ENCODE data around the gene RIPOR3. TPM values are rescaled to one million over a fixed set of nuclear protein-coding genes. Genes with fewer than 3 reads are reported as not detected.

RIPOR3 gene
- polyA plus RNA-seq, 3 donors from 2014 or later, result 0.41 to 1.2 (median 1.0) TPM

DNA sequence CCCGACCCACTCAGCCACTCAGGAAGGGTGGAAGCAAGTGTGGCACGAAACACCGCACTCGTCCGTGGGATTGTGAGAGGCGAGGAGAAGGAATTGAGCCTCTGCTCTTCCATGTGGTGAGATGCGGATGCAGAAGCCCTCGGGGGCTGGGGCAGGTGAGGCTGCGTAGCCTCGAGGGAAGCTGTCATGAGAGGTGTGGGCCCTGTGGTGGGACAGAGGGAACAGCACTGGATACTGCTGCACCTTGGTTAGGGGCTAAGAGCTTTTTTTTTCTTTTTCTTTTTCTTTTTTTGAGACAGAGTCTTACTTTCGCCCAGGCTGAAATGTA lies 94.7 kb downstream of the RIPOR3 start:
- no peak for DNase-seq
- Mint-ChIP-seq H3K4me1 (no peaks in the 10 kb centered on the region), H3K4me3 (no peak overlapping the region), H3K27me3 (ENCODE audit: low read depth in 3 of 3) (peaks cover 2 to 36% (median 5%) of the 10 kb centered on the region in 3 donors), H3K27ac (no peak overlapping the region), H3K36me3 (no peaks in the 10 kb centered on the region), H3K9me3 (no peaks in the 10 kb centered on the region)

DNA sequence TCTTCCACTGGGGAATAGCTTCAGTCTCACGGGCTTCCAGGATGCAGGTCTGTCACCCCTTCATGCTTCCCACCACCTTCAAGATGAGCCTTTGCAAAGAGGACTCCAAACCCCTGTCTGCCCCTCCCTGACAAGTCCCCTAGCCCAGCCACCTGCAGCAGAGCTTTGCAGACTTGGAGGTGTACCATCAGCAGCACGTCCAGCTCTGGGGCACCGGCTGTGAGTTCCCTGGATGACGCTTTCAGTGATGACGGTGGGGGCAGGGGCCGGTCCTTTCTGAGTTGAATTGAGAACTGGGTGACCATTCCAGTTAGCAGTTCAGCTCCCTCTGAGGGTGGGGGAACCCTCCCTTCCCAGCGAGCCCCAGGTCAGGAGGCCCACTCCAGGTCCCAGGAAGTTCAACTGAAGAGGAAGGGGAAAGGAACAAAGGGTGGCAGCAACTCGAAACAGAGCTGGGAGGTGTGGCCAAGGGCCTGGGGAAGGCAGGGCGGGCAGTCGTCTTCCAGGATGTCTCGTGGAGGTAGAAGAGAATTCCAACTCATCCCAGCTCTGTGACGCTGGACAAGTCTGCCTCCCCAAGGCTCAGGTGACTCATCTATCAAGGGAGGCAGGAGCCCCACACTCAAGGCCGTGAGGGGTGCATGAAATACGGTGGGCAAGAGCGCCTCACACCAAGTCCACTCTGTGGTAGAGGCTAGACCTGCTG lies 95.2 kb downstream of the RIPOR3 start:
- Mint-ChIP-seq H3K4me1 (no peaks in the 10 kb centered on the region), H3K9me3 (no peaks in the 10 kb centered on the region), H3K27ac (no peak overlapping the region), H3K27me3 (ENCODE audit: low read depth in 3 of 3) (peaks cover 2 to 35% (median 5%) of the 10 kb centered on the region in 3 donors), H3K4me3 (no peak overlapping the region), H3K36me3 (no peaks in the 10 kb centered on the region)
- DNase-seq, result no peak

DNA sequence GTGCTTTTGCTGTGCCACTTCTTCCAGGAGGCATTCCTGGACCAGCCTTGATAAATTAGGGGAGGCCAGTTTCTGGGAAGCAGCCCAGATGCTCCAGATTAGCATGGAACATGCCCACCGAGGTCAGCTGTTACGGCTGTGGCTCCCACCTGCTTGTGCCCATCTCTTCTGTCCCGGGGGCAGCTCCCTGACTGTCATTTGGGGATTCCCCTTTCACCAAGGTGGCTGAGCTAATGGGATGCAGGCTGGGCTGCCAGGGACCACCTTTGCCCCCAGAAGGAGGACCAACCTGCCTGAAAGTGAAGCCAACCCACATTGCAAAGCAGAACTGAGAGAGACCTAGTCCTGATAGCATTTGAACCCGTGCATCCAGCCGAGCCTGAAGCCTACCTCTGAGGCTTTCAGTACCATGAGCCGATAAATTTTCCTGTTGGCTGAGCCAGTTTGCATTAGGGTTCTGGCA lies 95.9 kb downstream of the RIPOR3 start:
- Mint-ChIP-seq H3K27ac (no peak overlapping the region), H3K9me3 (no peaks in the 10 kb centered on the region), H3K4me3 (no peak overlapping the region), H3K4me1 (no peaks in the 10 kb centered on the region), H3K27me3 (ENCODE audit: low read depth in 3 of 3) (peaks cover 3 to 28% (median 5%) of the 10 kb centered on the region in 3 donors), H3K36me3 (no peaks in the 10 kb centered on the region)
- no peak for DNase-seq

GRCh38 chr20:50594591-50595432 lies 96.5 kb downstream of the RIPOR3 start:
- H3K4me3 Mint-ChIP-seq, result no peak overlapping the region
- H3K9me3 Mint-ChIP-seq, result no peaks in the 10 kb centered on the region
- DNase-seq, result no peak
- peaks cover 3 to 26% (median 5%) of the 10 kb centered on the region in 3 donors for H3K27me3 Mint-ChIP-seq (ENCODE audit: low read depth in 3 of 3)
- H3K4me1 Mint-ChIP-seq, result no peaks in the 10 kb centered on the region
- no peak overlapping the region for H3K27ac Mint-ChIP-seq
- H3K36me3 Mint-ChIP-seq, result no peaks in the 10 kb centered on the region

DNA sequence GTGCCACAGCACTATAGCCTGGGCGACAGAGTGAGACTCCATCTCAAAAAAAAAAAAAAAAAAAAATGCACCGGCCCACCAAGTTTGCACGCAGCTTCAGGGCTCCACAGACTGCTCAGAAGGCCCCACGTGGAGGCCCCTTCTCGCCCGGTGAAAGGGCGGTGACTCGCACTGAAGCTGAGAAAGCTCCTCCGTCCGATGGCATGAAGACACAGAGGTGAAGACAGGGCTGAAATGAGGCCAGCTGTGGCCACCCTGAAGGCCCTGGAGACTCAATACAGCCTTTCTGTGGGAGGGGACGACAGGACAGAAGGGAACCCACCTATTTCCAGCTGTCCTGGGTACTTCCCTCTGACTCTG lies 97.1 kb downstream of the RIPOR3 start:
- Mint-ChIP-seq H3K36me3 (peaks cover 0 to 3% (median 0%) of the 10 kb centered on the region in 3 donors), H3K9me3 (no peaks in the 10 kb centered on the region), H3K27me3 (ENCODE audit: low read depth in 3 of 3) (peaks cover 3 to 21% (median 5%) of the 10 kb centered on the region in 3 donors), H3K27ac (peak overlapping the region in 1 of 6 donors; percentile 14), H3K4me1 (no peaks in the 10 kb centered on the region), H3K4me3 (no peak overlapping the region)
- no peak for DNase-seq

- DNase-seq, result no peak
- H3K4me3 Mint-ChIP-seq, result no peak overlapping the region
- H3K36me3 Mint-ChIP-seq, result peaks cover 0 to 8% (median 0%) of the 10 kb centered on the region in 3 donors
- no peaks in the 10 kb centered on the region for H3K9me3 Mint-ChIP-seq
- H3K27ac Mint-ChIP-seq, result no peak overlapping the region
- H3K27me3 Mint-ChIP-seq (ENCODE audit: low read depth in 3 of 3), result peaks cover 5 to 19% (median 7%) of the 10 kb centered on the region in 3 donors
- H3K4me1 Mint-ChIP-seq, result peaks cover 0 to 4% of the 10 kb centered on the region in 2 donors
These were observed 98.4 kb downstream of the RIPOR3 start for GRCh38 chr20:50593005-50593335.

GRCh38 chr20:50592282-50593004 lies 98.9 kb downstream of the RIPOR3 start:
- no peak overlapping the region for H3K4me3 Mint-ChIP-seq

DNA sequence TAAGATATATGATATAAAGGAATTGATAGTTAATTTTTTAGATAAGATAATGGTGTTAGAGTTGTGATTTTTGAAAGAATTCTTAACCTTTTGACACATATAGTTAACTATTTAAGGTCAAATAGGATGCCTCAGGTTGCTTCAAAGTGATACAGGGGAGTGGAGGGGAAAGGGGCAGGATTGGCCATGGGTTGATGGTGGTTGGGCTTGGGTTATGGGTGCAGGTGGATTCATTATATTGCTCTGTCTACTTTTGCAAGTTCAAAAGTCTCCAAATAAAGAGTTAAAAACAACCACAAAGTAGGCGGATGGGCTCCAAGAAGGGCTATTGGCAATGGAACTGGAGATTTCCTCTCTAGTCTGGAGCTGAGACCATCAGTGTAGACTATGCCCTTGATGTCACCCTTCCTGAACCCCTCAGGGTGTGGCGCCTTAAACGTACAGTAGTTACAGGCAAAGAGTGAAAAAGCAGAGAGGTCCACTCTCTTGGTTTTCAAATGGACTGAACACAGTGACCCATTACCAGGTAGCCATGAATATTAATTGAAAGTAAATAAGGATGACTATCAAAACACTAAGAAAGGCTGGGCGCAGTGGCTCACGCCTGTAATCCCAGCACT lies 100.0 kb downstream of the RIPOR3 start:
- peaks cover 0 to 4% of the 10 kb centered on the region in 2 donors for H3K4me1 Mint-ChIP-seq
- no peaks in the 10 kb centered on the region for H3K9me3 Mint-ChIP-seq
- peaks cover 7 to 15% (median 7%) of the 10 kb centered on the region in 3 donors for H3K27me3 Mint-ChIP-seq (ENCODE audit: low read depth in 3 of 3)
- DNase-seq, result no peak
- H3K36me3 Mint-ChIP-seq, result peaks cover 0 to 9% (median under 1%) of the 10 kb centered on the region in 3 donors
- no peak overlapping the region for H3K4me3 Mint-ChIP-seq
- H3K27ac Mint-ChIP-seq, result peak overlapping the region in 2 of 6 donors; percentile 13 to 50

More at GRCh38 chr20:50592282-50593004, 98.9 kb downstream of the RIPOR3 start:
- no peak for DNase-seq
- Mint-ChIP-seq H3K27ac (no peak overlapping the region), H3K4me1 (peaks cover 0 to 4% of the 10 kb centered on the region in 2 donors), H3K9me3 (no peaks in the 10 kb centered on the region), H3K36me3 (peaks cover 0 to 9% (median 0%) of the 10 kb centered on the region in 3 donors), H3K27me3 (ENCODE audit: low read depth in 3 of 3) (peaks cover 5 to 19% (median 7%) of the 10 kb centered on the region in 3 donors)

GRCh38 chr20:50590348-50590664 lies 101.0 kb downstream of the RIPOR3 start:
- H3K36me3 Mint-ChIP-seq, result peaks cover 0 to 9% (median 5%) of the 10 kb centered on the region in 3 donors
- no peak overlapping the region for H3K27ac Mint-ChIP-seq
- peaks cover 3 to 7% (median 6%) of the 10 kb centered on the region in 3 donors for H3K27me3 Mint-ChIP-seq (ENCODE audit: low read depth in 3 of 3)
- DNase-seq, result no peak
- no peaks in the 10 kb centered on the region for H3K9me3 Mint-ChIP-seq
- H3K4me1 Mint-ChIP-seq, result peaks cover 0 to 4% of the 10 kb centered on the region in 2 donors
- H3K4me3 Mint-ChIP-seq, result no peak overlapping the region

DNA sequence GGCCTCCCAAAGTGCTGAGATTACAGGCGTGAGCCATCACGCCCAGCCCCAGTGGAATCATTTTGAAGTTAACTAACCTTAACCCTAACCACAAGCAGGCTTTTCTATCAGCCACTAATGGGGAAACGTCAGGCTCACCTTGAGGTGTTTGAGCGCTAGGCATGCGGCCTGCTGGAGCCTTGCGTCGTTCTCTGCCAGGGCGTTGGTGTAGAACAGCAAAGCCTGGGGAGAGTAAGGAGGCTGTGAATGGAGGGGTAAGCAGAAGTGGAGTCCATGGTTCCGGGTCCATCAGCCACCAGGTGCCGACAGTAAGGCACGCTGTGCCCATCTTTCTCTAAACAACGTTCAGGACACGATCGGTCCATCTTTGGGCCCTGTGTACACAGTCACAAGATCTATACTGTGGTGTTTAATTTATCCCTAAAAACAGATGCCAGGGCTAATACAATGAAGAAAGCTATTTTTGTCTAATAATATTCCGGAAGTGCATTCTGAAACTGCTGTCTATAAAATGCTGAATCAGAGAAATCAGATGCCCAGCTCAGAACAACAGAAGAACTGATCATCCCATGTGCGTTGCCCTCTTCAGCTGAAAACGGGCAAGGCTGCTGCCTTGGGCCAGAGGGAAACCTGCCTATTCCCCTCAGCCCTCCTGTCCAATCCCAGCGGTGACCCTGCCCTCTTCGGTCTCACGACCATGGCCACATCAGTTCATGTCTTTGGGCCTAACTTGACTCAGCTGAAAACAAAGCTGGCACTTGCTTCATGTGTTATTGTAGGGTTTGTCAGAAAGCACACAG lies 101.6 kb downstream of the RIPOR3 start:
- Mint-ChIP-seq H3K36me3 (peaks cover 0 to 9% (median 5%) of the 10 kb centered on the region in 3 donors), H3K9me3 (no peaks in the 10 kb centered on the region), H3K27ac (peak overlapping the region in 1 of 6 donors; percentile 11), H3K4me1 (peaks cover 0 to 4% of the 10 kb centered on the region in 2 donors), H3K4me3 (no peak overlapping the region), H3K27me3 (ENCODE audit: low read depth in 3 of 3) (peaks cover 3 to 6% (median 6%) of the 10 kb centered on the region in 3 donors)
- DNase-seq, result no peak

- H3K9me3 Mint-ChIP-seq, result no peaks in the 10 kb centered on the region
- peak; percentile 51 to 60 (median 55) for DNase-seq
- H3K4me1 Mint-ChIP-seq, result peaks cover 0 to 4% of the 10 kb centered on the region in 2 donors
- H3K27ac Mint-ChIP-seq, result peak overlapping the region in 2 of 6 donors; percentile 17 to 42
- H3K27me3 Mint-ChIP-seq (ENCODE audit: low read depth in 3 of 3), result peaks cover 3 to 6% (median 6%) of the 10 kb centered on the region in 3 donors
- H3K4me3 Mint-ChIP-seq, result no peak overlapping the region
- H3K36me3 Mint-ChIP-seq, result peaks cover 0 to 13% (median 5%) of the 10 kb centered on the region in 3 donors
These were observed 103.2 kb downstream of the RIPOR3 start for GRCh38 chr20:50588034-50588736.

DNA sequence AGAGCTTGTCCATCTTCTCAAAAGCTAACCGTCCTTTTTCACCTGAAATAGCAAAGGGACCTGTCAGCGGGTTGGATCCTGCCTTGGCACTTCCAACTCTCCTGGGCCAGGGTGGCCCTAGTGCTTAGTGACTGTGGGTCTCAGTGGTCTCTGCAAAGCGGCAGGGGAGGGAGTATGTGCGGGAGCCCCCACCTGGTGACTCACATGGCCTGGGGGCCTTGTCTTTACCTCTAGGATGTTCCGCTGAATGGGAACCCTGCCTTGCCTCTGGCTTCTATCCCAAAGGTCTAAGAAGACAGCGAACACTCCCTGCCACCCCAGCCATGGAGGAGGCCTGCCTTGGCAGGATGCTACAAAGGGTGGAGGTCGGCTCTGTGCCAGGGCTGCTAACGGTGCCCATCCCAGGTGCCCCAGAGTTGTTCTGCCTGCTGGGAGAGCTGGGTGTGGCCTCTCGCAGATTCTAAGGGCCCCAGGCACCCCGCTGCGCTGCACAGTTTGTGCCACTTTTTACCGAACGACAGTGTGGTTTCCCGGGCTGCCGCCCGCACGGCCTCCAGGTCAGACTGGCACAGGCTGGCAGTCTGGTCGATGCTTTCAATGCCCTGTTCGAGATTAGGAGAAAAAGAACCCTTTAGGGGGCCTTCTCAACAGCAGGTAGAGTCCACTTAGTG lies 103.9 kb downstream of the RIPOR3 start:
- peaks cover 0 to 4% of the 10 kb centered on the region in 2 donors for H3K4me1 Mint-ChIP-seq
- H3K9me3 Mint-ChIP-seq, result no peaks in the 10 kb centered on the region
- peaks cover 0 to 18% (median 5%) of the 10 kb centered on the region in 3 donors for H3K36me3 Mint-ChIP-seq
- H3K27me3 Mint-ChIP-seq (ENCODE audit: low read depth in 3 of 3), result peaks cover 3 to 6% (median 4%) of the 10 kb centered on the region in 3 donors
- H3K27ac Mint-ChIP-seq, result peak overlapping the region in 1 of 6 donors; percentile 39
- no peak for DNase-seq
- H3K4me3 Mint-ChIP-seq, result no peak overlapping the region
